GM12801 (cell line): Measurements from ENCODE around the gene ASTL.

Experiments used
- TF ChIP-seq, protein P1 (sequence below): IDR thresholded peaks from one replicate; pipeline ENCODE4 v1.5.1; 2011; ENCODE audit warnings: control low read depth; ENCODE audit not compliant: insufficient read length; ENCODE audit errors: extremely low read depth

The ASTL gene

DNA sequence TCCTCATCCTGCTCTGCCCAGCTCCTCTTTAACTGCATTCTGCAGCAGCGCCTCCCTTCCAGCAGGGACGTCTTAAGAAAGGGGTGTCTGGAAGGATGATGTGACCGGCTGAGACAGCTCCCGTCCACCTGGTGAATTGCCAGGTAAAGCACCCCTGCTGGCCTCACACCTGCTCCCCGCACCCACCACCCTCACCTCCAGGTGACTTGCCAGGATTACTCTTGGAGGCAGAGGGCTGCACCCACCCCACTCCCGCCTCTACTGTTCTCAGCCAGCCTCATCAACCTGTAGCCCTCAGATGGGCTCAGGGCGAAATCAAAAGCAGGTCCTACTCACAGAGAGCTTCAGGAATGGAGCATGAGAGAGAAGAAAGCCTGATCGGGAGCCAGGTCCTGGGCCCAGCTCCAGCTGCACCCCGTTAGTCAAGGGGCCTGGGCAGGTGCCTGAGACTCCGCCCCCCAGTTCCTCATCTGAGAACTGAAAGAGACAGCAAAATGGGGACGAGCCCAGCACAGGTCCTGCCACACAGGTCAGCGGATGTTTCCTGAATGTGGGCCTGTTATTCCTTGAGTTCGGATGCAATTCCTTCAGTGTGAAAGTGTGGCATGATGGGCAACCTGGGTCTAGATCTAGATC is 27.6 kb downstream of the ASTL start:
- TF ChIP-seq, protein P1, sequence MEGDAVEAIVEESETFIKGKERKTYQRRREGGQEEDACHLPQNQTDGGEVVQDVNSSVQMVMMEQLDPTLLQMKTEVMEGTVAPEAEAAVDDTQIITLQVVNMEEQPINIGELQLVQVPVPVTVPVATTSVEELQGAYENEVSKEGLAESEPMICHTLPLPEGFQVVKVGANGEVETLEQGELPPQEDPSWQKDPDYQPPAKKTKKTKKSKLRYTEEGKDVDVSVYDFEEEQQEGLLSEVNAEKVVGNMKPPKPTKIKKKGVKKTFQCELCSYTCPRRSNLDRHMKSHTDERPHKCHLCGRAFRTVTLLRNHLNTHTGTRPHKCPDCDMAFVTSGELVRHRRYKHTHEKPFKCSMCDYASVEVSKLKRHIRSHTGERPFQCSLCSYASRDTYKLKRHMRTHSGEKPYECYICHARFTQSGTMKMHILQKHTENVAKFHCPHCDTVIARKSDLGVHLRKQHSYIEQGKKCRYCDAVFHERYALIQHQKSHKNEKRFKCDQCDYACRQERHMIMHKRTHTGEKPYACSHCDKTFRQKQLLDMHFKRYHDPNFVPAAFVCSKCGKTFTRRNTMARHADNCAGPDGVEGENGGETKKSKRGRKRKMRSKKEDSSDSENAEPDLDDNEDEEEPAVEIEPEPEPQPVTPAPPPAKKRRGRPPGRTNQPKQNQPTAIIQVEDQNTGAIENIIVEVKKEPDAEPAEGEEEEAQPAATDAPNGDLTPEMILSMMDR, result no peak

DNA sequence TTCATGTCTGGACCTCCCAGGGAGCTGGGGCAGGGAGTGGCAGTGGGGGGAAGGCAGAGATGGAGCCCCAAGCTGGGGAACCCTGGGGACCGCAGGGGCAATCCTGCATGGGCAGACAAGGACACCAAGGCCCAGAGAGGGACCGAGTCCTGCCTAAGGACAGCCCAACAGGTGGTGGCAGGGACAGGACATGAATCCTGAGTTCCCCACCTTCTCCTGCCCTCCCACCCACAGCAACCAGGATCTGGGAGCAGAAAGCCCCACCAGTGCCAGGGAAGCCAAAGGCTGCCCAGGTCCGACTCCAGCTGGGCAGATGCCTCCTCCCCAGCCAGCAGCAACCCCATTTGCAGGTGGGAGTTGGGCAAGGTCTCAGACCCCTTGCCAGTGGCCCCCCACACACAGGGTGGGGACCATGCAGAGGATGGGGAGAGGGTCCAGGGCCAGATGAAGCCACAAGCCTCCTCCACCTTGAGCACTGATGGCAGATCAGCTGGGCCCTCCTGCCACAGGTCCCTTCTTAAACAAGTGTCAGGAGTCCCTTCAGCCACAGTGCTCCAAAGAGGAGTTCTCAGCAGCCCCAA is 28.3 kb downstream of the ASTL start:
- TF ChIP-seq, protein P1, result no peak

DNA sequence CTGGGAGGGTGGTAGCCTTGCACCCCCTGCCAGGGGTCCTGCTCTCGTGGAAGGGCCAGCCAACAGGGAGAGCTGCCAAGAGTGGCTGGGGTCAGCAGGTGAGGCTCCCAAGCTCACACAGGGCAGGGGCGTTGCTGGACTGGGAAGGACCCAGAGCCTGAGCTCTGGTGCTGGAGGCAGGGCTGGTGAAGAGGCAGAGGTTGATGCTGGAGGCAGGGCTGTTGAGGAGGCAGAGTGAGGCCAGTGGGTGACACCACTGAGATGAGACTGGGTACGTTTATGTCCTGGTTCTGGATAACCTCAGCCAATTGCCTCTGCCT is 29.0 kb downstream of the ASTL start:
- TF ChIP-seq, protein P1, result no peak

DNA sequence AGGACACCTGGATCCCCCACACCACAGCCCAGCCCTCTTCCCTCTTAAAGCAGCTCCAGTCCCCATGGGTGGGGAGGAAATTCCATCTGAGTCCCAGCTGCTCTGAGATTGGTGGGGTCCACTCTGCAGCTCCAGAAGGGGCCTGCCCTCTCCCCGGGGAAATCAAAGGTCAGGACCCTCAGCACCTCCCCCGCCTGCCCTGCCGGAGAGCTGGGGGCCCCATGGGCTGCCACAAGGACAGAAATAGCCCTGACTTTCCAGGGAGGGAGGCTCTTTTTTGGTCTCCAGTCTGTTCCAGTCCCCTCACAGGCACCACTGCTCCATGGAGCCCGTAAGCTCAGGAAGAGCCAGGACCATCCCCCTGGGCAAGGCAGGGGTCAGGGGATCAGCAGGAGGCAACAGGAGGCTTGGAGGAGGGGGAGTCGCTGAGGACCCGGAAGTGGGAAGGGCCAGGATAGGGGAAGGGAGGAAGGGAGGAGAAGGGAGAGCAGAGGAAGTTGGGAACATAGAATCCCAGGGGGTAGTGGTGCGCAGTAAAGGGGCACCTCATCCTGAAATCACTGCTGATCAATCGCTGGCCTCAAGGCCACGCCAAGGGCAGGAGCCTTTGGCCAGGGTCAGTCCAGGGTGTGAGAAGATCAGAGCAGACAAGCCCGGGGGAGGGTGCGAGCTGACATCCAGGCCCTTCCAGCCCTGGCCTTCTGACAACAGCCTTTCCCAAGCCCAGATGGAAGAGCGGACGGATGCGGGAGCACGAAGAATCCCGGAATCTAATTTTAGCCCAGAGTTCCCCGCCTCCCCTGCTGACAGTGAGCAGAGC is 29.6 kb downstream of the ASTL start:
- TF ChIP-seq, protein P1, result no peak

DNA sequence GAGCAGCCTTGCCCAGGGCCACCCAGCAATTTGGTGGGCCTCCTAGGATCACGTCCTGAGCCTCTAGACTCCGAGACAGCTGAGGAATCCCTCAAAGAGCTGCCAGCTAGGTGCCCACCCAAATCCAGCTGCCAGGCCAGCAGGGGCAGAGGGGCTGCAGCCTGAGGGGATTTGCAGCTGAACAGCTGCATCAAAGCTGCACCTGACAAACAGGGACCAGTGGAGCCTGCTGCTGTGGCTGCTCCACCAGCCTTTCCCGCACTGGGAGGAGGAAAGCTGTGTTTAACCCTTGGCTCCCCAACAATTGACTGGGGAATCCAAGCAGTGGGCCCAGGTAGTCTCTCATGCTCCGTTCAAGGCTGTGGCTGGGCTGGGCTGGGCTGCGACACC is 30.2 kb downstream of the ASTL start:
- TF ChIP-seq, protein P1, result no peak

DNA sequence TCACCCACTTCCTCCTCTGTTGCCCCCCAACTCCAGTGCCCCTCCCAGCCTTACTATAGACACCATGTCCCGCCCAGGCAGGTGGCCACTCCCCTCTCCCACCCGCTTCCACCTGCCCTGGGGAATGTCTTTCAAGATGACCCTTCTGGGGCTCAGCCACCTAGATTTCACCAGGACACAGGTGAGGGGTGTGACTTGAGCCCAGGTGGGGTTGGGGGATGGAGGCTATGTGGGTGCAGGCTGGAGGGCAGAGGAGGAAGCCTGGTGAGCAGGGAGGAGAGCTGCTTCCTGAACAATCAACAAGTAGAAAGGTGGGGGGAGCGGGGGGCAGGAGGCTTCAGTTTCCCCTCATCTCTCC is 30.6 kb downstream of the ASTL start:
- TF ChIP-seq, protein P1, result no peak

DNA sequence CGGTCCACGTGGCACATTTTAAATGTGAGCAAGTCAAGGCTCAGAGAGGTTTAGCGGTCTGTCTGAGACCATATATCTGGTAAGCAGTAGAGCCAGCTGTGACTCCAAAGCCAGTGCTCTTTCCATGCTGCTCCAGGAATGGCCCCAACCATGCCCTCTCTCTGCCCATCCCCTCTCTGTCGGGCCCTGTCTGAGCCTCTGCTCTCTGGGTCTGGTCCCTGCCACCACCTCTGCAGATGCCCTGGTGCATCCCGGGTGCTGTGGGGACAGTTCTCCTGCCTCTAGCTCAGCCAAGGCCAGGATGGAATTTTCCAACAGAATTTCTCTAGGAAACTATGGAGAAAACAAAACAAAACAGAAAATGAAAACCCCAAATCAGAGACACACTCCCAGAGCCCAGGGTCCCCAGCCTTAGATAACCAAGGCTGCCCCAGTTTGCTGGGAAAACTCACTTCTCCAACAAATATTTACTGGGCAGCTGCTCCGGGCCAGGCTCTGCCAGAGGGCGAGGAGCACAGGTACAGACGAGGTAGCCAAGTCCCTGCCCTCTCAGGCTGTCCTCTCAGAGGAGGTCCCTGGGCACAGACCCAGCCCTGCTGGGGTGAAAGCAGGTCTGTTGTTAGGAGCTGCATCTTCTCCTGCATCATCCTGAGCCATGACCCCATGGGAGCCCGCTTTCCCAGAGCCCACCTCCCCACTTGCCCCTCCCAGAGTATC is 31.2 kb downstream of the ASTL start:
- TF ChIP-seq, protein P1, result no peak
